Colonic mucosa (tissue), 4 donors: Measurements from ENCODE around the gene ROR2. TPM values are rescaled to one million over a fixed set of nuclear protein-coding genes. Genes with fewer than 3 reads are reported as not detected.

ENCODE experiments used
- DNase-seq: peaks from one replicate; pipeline ENCODE4 v3.0.0-alpha.2; 2020
- H3K27ac ChIP-seq: fragments of 200-600 bp; one replicate; pipeline ENCODE4 v1.8.0; 2021
- H3K27me3 ChIP-seq: fragments of 200-600 bp; one replicate; pipeline ENCODE4 v1.8.0; 2021
- H3K36me3 ChIP-seq: fragments of 200-600 bp; one replicate; pipeline ENCODE4 v1.8.0; 2021
- H3K4me1 ChIP-seq: fragments of 200-600 bp; one replicate; pipeline ENCODE4 v1.8.0; 2021; ENCODE audit warnings: mild to moderate bottlenecking
- H3K4me3 ChIP-seq: fragments of 200-600 bp; one replicate; pipeline ENCODE4 v1.8.0; 2021
- H3K9ac ChIP-seq, 2 donors: one replicate each; pipeline ENCODE4 v1.7.0; 2013; ENCODE audit warnings: control low read depth in 2 of 2, low read depth in 2 of 2, low read length in 2 of 2
- H3K9me3 ChIP-seq: fragments of 200-600 bp; one replicate; pipeline ENCODE4 v1.8.0; 2021
- CTCF ChIP-seq: fragments of 200-600 bp; IDR thresholded peaks from one replicate; pipeline ENCODE4 v1.8.0; 2022; ENCODE audit warnings: antibody characterized with exemption, mild to moderate bottlenecking
- intact Hi-C: fragments of 100-400 bp; cut with DNase I; formaldehyde crosslinking; loops from one replicate; pipeline ENCODE4 v1.14.1; 2022
- total RNA-seq, 2 donors: library from RNA; stranded (reverse); fragmentation: NEBNext Ultra II Directional in 1 of 2; extraction: Animal tissue kit (Norgen Biotek cat#: 25700) in 1 of 2; gene quantifications; one replicate each; pipeline ENCODE4 v1.2.1, GENCODE V29; 2021
- donor health status: healthy.
- donor health status: DM: no; HTN: no; CAD: no.
- donor health status: DM: no; HTN: no; CAD: no.

Gene ROR2
- total RNA-seq, 2 donors from 2014 or later = 1.7 to 9.1 TPM

- no peak overlapping the region for H3K27ac ChIP-seq
- H3K4me3 ChIP-seq = no peak overlapping the region
- no peaks in the 10 kb centered on the region for H3K9me3 ChIP-seq
- H3K9ac ChIP-seq = no peak overlapping the region
- no peaks in the 10 kb centered on the region for H3K27me3 ChIP-seq
- H3K4me1 ChIP-seq = no peaks in the 10 kb centered on the region
- H3K36me3 ChIP-seq = no peaks in the 10 kb centered on the region
- TF ChIP-seq CTCF = no peak
- DNase-seq = no peak
- intact Hi-C loops = loop anchor here (10.0 kb wide), 1 partner anchor 108 kb away; no protein-coding TSS in a partner anchor
These were observed 67.4 kb downstream of the ROR2 start for GRCh38 chr9:91882627-91883026.

- intact Hi-C loops = loop anchor here (10.0 kb wide), 1 partner anchor 106 kb away; no protein-coding TSS in a partner anchor
- Histone ChIP-seq H3K9ac (no peak overlapping the region), H3K27me3 (no peaks in the 10 kb centered on the region), H3K4me3 (no peak overlapping the region), H3K9me3 (no peaks in the 10 kb centered on the region), H3K36me3 (no peaks in the 10 kb centered on the region), H3K27ac (no peak overlapping the region), H3K4me1 (no peaks in the 10 kb centered on the region)
- no peak for TF ChIP-seq CTCF
- DNase-seq = no peak
These were observed 69.6 kb downstream of the ROR2 start for GRCh38 chr9:91880378-91880972.

DNA sequence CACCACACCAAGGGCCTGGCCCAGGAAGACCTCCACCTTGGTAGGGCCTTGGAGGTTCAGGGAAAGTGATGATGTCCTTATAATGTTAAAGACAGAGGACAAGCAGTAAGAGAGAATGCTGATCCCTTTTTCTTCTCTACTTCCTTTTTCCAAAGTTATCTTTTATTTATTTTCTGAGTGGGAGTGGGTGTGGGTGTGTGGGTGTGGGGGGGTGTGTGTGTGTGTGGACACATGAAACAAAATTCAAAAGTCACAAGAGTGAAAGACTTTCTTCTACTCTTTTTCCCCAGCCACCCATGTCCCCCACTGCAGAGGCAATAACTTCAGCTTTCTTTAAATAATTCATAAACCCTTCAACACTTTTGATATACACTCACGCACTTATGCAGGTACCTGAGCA, 70.8 kb downstream of the ROR2 start:
- H3K9me3 ChIP-seq = no peaks in the 10 kb centered on the region
- H3K9ac ChIP-seq = no peak overlapping the region
- no peak overlapping the region for H3K4me3 ChIP-seq
- no peak overlapping the region for H3K27ac ChIP-seq
- no peak for TF ChIP-seq CTCF
- no peaks in the 10 kb centered on the region for H3K4me1 ChIP-seq
- intact Hi-C loops = no loop called here
- no peak for DNase-seq
- no peaks in the 10 kb centered on the region for H3K36me3 ChIP-seq
- no peaks in the 10 kb centered on the region for H3K27me3 ChIP-seq

GRCh38 chr9:91873637-91874051, 76.4 kb downstream of the ROR2 start:
- DNase-seq = no peak
- no peak for TF ChIP-seq CTCF
- H3K4me1 ChIP-seq = no peaks in the 10 kb centered on the region
- no peaks in the 10 kb centered on the region for H3K9me3 ChIP-seq
- H3K27me3 ChIP-seq = no peaks in the 10 kb centered on the region
- no peak overlapping the region for H3K27ac ChIP-seq
- no peaks in the 10 kb centered on the region for H3K36me3 ChIP-seq
- intact Hi-C loops = no loop called here
- H3K4me3 ChIP-seq = no peak overlapping the region
- H3K9ac ChIP-seq = no peak overlapping the region

GRCh38 chr9:91868732-91869391, 81.2 kb downstream of the ROR2 start:
- Histone ChIP-seq H3K27me3 (no peaks in the 10 kb centered on the region), H3K4me3 (no peak overlapping the region), H3K4me1 (no peaks in the 10 kb centered on the region), H3K9me3 (no peaks in the 10 kb centered on the region), H3K36me3 (no peaks in the 10 kb centered on the region), H3K27ac (no peak overlapping the region), H3K9ac (no peak overlapping the region)
- TF ChIP-seq CTCF = no peak
- intact Hi-C loops = no loop called here
- no peak for DNase-seq
